Memory B cell (primary cell): Measurements from ENCODE around the gene TBC1D3C.
"Not testable (repeated sequence)": the region's sequence is repeated elsewhere in the genome, so short reads cannot be mapped to it uniquely, and the experiment has no call there.

Experiments
- ATAC-seq: fragments of 150-1000 bp; cut with Tn5 transposase; 2 replicates; pipeline ENCODE4 v1.10.0; 2021; ENCODE audit warnings: low read depth, mild to moderate bottlenecking, moderate library complexity
- DNase-seq, 2 donors: peaks; one replicate each; pipeline ENCODE4 v3.0.0; 2022; ENCODE audit warnings: low spot score in 2 of 2
- H3K27ac Mint-ChIP-seq: one replicate; pipeline ENCODE4 v1.8.0; 2022; ENCODE audit warnings: mild to moderate bottlenecking, moderate library complexity, mixed read lengths
- H3K27me3 Mint-ChIP-seq: one replicate; pipeline ENCODE4 v1.8.0; 2022; ENCODE audit warnings: mixed read lengths
- H3K36me3 Mint-ChIP-seq: one replicate; pipeline ENCODE4 v1.8.0; 2022; ENCODE audit warnings: mild to moderate bottlenecking, mixed read lengths
- H3K4me1 Mint-ChIP-seq: one replicate; pipeline ENCODE4 v1.8.0; 2022; ENCODE audit warnings: mixed read lengths
- H3K4me3 Mint-ChIP-seq: one replicate; pipeline ENCODE4 v1.8.0; 2022; ENCODE audit warnings: mild to moderate bottlenecking, moderate library complexity, mixed read lengths
- H3K9me3 Mint-ChIP-seq: one replicate; pipeline ENCODE4 v1.8.0; 2022; ENCODE audit warnings: mixed read lengths

Gene TBC1D3C

DNA sequence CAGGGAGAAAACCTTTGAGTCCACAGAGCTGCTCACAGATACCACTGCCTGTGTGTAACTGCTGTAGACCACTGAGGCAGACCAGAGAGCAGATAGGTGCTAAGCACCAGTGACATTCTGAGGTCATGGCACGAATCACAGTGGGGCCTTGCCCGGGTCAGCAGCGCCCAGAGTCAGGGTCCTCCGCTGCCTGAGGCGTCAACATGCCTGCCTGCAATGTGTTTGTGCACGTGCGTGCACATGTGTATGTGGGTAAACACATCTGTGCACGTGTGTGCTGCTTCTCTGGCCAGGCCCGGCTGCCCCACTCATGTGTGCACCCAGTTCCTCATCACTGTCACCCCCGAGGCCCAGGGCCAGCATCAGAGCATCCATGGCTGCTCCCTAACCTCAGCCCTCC is at the start of gene TBC1D3C:
Gene TBC1D3C, minus strand, starts transcription at position 101 of the 400 bp plus-strand sequence. CDS start 1,568 bp downstream, outside the sequence.
- DNase-seq, H3K4me1 Mint-ChIP-seq, H3K9me3 Mint-ChIP-seq, H3K27me3 Mint-ChIP-seq, ATAC-seq, H3K36me3 Mint-ChIP-seq, H3K27ac Mint-ChIP-seq, H3K4me3 Mint-ChIP-seq: not testable (repeated sequence)

DNA sequence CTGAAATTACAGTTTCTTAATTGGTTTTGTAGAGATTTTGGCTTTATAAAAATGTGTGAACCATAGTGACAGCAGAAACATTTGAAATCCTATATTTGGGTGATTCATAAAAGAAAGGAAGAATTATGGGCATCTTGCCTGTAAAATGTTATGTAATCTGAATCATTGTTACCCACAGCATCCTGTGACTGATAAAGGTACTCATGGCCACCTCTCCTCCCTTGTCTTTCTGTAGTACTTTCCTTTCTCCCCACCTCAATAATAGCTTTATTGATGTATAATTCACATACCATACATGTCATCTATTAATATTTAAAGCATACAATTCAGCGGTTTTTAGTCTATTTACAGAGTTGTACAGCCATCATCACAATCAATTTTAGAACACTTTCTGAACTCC is 30.8 kb upstream of the TBC1D3C start:
- H3K36me3 Mint-ChIP-seq, H3K4me1 Mint-ChIP-seq, DNase-seq, H3K27me3 Mint-ChIP-seq, H3K27ac Mint-ChIP-seq, H3K4me3 Mint-ChIP-seq, H3K9me3 Mint-ChIP-seq, ATAC-seq: not testable (repeated sequence)

DNA sequence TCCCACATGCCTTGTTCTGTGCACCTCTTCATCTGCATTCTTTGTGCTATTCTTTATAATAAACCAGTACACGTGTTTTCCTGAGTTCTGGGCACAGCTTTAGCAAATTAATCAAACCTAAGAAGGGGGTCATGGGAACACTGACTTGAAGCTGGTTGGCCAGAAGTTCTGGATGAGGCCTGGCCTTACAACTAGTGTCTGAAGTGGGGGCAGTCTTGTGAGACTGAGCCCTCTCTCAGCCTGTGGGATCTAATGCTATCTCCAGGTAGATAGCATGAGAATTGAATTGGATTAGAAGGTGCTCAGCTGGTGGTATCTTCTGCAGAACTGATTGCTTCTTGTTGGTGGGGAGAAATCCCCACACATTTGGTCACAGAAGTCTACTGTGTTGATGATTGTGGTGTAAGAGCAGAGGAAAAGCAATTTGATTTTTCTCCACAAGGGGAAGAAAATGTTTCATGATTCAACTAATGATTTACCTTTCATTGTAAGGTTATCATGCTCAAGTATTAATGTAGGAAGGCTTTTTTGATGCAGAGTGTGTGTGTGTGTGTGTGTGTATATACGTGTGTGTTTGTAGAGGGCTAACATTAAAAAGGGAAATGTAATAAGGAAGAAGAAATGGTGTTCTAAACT is 25.7 kb upstream of the TBC1D3C start:
- H3K36me3 Mint-ChIP-seq, DNase-seq, ATAC-seq, H3K9me3 Mint-ChIP-seq, H3K4me1 Mint-ChIP-seq, H3K27me3 Mint-ChIP-seq, H3K4me3 Mint-ChIP-seq, H3K27ac Mint-ChIP-seq: not testable (repeated sequence)

DNA sequence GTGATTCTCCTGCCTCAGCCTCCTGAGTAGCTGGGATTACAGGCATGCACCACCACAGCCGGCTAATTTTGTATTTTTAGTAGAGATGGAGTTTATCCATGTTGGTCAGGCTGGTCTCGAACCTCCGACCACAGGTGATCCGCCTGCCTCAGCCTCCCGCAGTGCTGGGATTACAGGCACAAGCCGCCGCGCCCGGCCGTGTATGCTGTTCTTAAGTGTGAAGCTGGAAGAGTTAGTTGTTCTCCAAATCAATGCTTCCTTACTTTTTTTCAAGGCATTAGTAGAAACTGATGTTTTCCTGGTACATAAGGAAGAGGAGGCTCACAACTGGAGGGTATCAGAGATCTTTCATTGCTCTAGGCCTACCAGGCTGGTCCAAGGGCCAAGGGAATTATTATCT is 19.7 kb upstream of the TBC1D3C start:
- H3K4me3 Mint-ChIP-seq, H3K4me1 Mint-ChIP-seq, H3K27me3 Mint-ChIP-seq, H3K27ac Mint-ChIP-seq, ATAC-seq, H3K9me3 Mint-ChIP-seq, H3K36me3 Mint-ChIP-seq, DNase-seq: not testable (repeated sequence)

DNA sequence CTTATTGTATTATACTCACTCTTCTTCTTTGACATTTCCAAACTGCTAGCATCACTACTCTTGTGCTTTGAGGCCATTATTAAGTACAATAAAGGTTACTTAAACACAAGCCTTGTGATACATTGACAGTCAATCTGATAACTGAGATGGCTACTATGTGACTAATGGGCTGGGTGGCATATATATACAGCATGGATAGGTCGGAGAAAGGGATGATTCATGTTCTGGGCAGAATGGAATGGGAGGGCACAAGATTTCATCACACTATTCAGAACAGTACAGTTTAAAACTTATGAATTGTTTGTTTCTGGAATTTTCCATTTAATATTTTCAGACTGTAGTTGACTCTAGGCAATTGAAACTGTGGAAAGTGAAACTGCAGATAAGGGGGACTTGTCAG is 18.9 kb upstream of the TBC1D3C start:
- not testable (repeated sequence) for H3K27ac Mint-ChIP-seq, H3K27me3 Mint-ChIP-seq, ATAC-seq, H3K36me3 Mint-ChIP-seq, H3K4me3 Mint-ChIP-seq, H3K4me1 Mint-ChIP-seq, DNase-seq, H3K9me3 Mint-ChIP-seq
